GM12878 (cell line): ENCODE measurements around the gene HSPA4. TPM values are rescaled to one million over a fixed set of nuclear protein-coding genes. Genes with fewer than 3 reads are reported as not detected.

Experiments used
- ATAC-seq: fragments of 200-7000 bp; cut with Tn5 transposase; 3 replicates; pipeline ENCODE4 v1.9.1; 2020; ENCODE audit warnings: mild to moderate bottlenecking, moderate library complexity
- BruUV-seq: library from RNA; stranded (reverse); fragments of 400-500 nt; replicated peaks from 2 replicates; lab custom pipeline; 2021; lab: Mats Ljungman, UMichigan
- CTCF ChIA-PET: fragments of 300-600 bp; sonication (Branson Sonifier 250); formaldehyde crosslinking; extraction: SDS; loops from one replicate; lab custom pipeline; 2021; ENCODE audit warnings: inconsistent platforms; lab: Yijun Ruan, JAX
- POLR2A ChIA-PET: fragments of 350-600 bp; formaldehyde crosslinking; extraction: SDS; loops from one replicate; lab custom pipeline; 2021; ENCODE audit warnings: inconsistent platforms; lab: Charles Lee
- RAD21 ChIA-PET: fragments of 300-600 bp; sonication (Branson Sonifier 250); formaldehyde crosslinking; loops from one replicate; lab custom pipeline; 2023; ENCODE audit warnings: antibody characterized with exemption; ENCODE audit not compliant: unreplicated experiment; lab: Charles Lee
- SMC1A ChIA-PET: fragments of 300-600 bp; sonication (Branson Sonifier 250); formaldehyde crosslinking; loops from one replicate; lab custom pipeline; 2023; ENCODE audit not compliant: unreplicated experiment, uncharacterized antibody; lab: Charles Lee
- DNase-seq: peaks from one replicate; pipeline ENCODE4 v3.0.0-alpha.2; 2011; ENCODE audit warnings: low read depth, low spot score
- FAIRE-seq: peaks from 3 replicates; lab custom pipeline; 2011; peaks lifted over from hg19 to GRCh38; lab: Jason Lieb, UNC
- H2AFZ ChIP-seq: 2 replicates; pipeline ENCODE4 v1.6.0; 2011; ENCODE audit warnings: low read depth, low read length, control low read depth; ENCODE audit not compliant: control insufficient read depth
- H3K27ac ChIP-seq: 2 replicates; pipeline ENCODE4 v1.5.1; 2011; ENCODE audit warnings: control low read depth; ENCODE audit not compliant: control insufficient read depth, insufficient read depth
- H3K27me3 ChIP-seq, 2 experiments: replicated peaks in 1 of 2; 2 replicates each; pipeline versions ENCODE4 v1.6.0 to v1.6.1; 2011; ENCODE audit warnings: low read length in 1 of 2; ENCODE audit not compliant: control insufficient read depth in 2 of 2, insufficient read depth in 2 of 2
- H3K36me3 ChIP-seq, 2 experiments: 2 replicates each; pipeline ENCODE4 v1.5.1; 2011; ENCODE audit warnings: low read length in 1 of 2; ENCODE audit not compliant: control insufficient read depth in 2 of 2, insufficient read depth in 2 of 2
- H3K4me1 ChIP-seq: 2 replicates; pipeline ENCODE4 v1.6.1; 2011; ENCODE audit warnings: mild to moderate bottlenecking, low read length, moderate library complexity, mixed read lengths; ENCODE audit not compliant: control insufficient read depth, insufficient read depth
- H3K4me2 ChIP-seq: 2 replicates; pipeline ENCODE4 v1.6.0; 2011; ENCODE audit warnings: control low read depth; ENCODE audit not compliant: control insufficient read depth, insufficient read depth
- H3K4me3 ChIP-seq: fragments of 200-600 bp; sonication (generic); 2 replicates; pipeline ENCODE4 v1.5.1; 2016
- H3K79me2 ChIP-seq: 2 replicates; pipeline ENCODE4 v1.6.0; 2011; ENCODE audit warnings: low read length; ENCODE audit not compliant: control insufficient read depth, insufficient read depth
- H3K9ac ChIP-seq: 2 replicates; pipeline ENCODE4 v1.8.0; 2011; ENCODE audit warnings: low read length, control low read depth, mixed read lengths; ENCODE audit not compliant: control insufficient read depth, insufficient read depth
- H3K9me3 ChIP-seq: replicated peaks from 3 replicates; pipeline ENCODE4 v1.5.1; 2011; ENCODE audit warnings: mild to moderate bottlenecking, low read length; ENCODE audit not compliant: control insufficient read depth, insufficient read depth
- H4K20me1 ChIP-seq: 2 replicates; pipeline ENCODE4 v1.6.0; 2011; ENCODE audit not compliant: control insufficient read depth, insufficient read depth
- E4F1 ChIP-seq: fragments of 450-650 bp; IDR thresholded peaks from 2 replicates; pipeline ENCODE4 v1.6.1; 2018; ENCODE audit warnings: borderline replicate concordance, mild to moderate bottlenecking; ENCODE audit not compliant: partially characterized antibody
- FOS ChIP-seq: IDR thresholded peaks from 3 replicates; pipeline ENCODE4 v1.6.1; 2011; ENCODE audit warnings: borderline replicate concordance; ENCODE audit not compliant: insufficient read length; ENCODE audit errors: extremely low read depth
- MEF2B ChIP-seq: fragments of 450-650 bp; IDR thresholded peaks from 2 replicates; pipeline ENCODE4 v1.6.1; 2018; ENCODE audit warnings: mild to moderate bottlenecking, moderate library complexity; ENCODE audit not compliant: partially characterized antibody, poor library complexity, severe bottlenecking
- NR2C2 ChIP-seq: IDR thresholded peaks from 2 replicates; pipeline ENCODE4 v1.6.1; 2011; ENCODE audit warnings: borderline replicate concordance, low read depth; ENCODE audit not compliant: control insufficient read depth, insufficient read length
- RELB ChIP-seq: fragments of 450-650 bp; IDR thresholded peaks from 2 replicates; pipeline ENCODE4 v1.6.1; 2017; ENCODE audit warnings: low read depth, mild to moderate bottlenecking, moderate library complexity
- SKIL ChIP-seq: fragments of 450-650 bp; IDR thresholded peaks from 2 replicates; pipeline ENCODE4 v1.6.1; 2017; ENCODE audit warnings: mild to moderate bottlenecking, low read depth, inconsistent platforms; ENCODE audit not compliant: poor library complexity, severe bottlenecking
- SREBF1 ChIP-seq: IDR thresholded peaks from 2 replicates; pipeline ENCODE4 v1.6.1; 2012; ENCODE audit warnings: mild to moderate bottlenecking, low read length
- YY1 ChIP-seq: IDR thresholded peaks from 2 replicates; pipeline ENCODE4 v1.6.1; 2011; ENCODE audit warnings: low read depth, mild to moderate bottlenecking, low read length
- WGBS: methylation state at CpG from one replicate; pipeline ENCODE4 v1.1.6; 2016; ENCODE audit warnings: low lambda C conversion rate; ENCODE audit not compliant: insufficient replicate concordance, insufficient coverage; ENCODE audit errors: missing lambda C conversion rate; 5-methylcytosine and 5-hydroxymethylcytosine counted together
- in situ Hi-C: fragments of 300-500 bp; cut with MboI; formaldehyde crosslinking; loops from 9 replicates; pipeline ENCODE4 v1.14.3; 2018; ENCODE audit warnings: mixed read lengths
- intact Hi-C: fragments of 100-400 bp; cut with micrococcal nuclease; formaldehyde crosslinking; loops from one replicate; pipeline ENCODE4 v1.14.2; 2022; ENCODE audit not compliant: unreplicated experiment
- polyA plus RNA-seq, 11 experiments: library from polyadenylated mRNA; depleted of rRNA in 4 of 11; unstranded in 6 of 11; stranded (reverse) in 5 of 11; fragments of >200 nt; fragmentation: Nextera tagmentation in 4 of 11; fragmentation: Illumina TruSeq in 1 of 11; extraction: Ambion mirVana in 4 of 11; extraction: Trizol in 1 of 11; gene quantifications; 1 replicate in 1 of 11; 2 replicates in 10 of 11; pipeline versions ENCODE4 v1.2.1 to v1.2.3, GENCODE V29; 2011 to 2016; ENCODE audit warnings: inconsistent platforms in 2 of 11, missing spikeins in 2 of 11, low read depth in 1 of 11
- total RNA-seq, 4 experiments: library from RNA; depleted of rRNA in 3 of 4; stranded (reverse); fragments of >200 nt in 3 of 4; fragmentation: Illumina TruSeq in 1 of 4; extraction: Trizol in 1 of 4; gene quantifications; 2 replicates each; pipeline versions ENCODE4 v1.2.1 to v1.2.3, GENCODE V29; 2013 to 2021

HSPA4 gene
- total and polyA plus RNA-seq, 10 of the 15 experiments (the other 5 are each of a cell fraction or from before 2014, with no cell fraction given): 61.6 to 234 (median 116) TPM

DNA sequence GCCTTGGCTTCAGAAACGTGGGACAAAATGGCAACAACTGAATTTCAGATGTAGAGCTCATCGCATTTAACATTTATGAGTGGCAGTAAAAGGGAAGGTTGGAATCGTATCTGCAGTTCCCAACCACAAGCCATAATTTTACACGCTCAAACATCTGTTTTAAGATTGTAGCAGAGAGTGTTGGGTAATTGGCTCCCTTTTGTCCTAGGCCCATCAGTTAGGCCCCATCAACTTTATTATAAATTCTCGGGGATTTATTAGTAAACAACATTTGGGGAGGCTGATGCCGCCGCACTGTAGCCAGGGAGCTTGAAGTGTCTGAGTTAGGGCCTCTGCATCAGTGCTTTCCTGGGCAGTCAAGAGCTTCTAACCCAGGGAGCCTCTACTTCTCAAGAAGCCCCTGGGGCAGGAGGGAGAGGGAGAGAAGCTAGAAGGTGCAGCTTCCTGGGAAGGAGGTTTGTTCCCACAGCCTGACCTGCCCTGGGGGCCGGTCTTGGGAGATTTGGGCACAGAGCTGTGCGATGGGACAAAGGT, 66.2 kb downstream of the HSPA4 start:
- TF ChIP-seq RELB: no peak
- no peak for TF ChIP-seq YY1
- TF ChIP-seq FOS: no peak
- no peak for TF ChIP-seq SKIL
- no peak for TF ChIP-seq SREBF1
- no peak for TF ChIP-seq MEF2B
- no peak for TF ChIP-seq NR2C2
- TF ChIP-seq E4F1: no peak
- no peak overlapping the region for H3K27ac ChIP-seq
- H3K9me3 ChIP-seq: no peaks in the 10 kb centered on the region
- no peaks in the 10 kb centered on the region; the same call in 1 of the 2 replicates for H4K20me1 ChIP-seq
- BruUV-seq: no TSS peak
- no peak for DNase-seq
- in situ Hi-C loops (loop anchor here (10.0 kb wide), 1 partner anchor 747 kb away; no protein-coding TSS in a partner anchor), intact Hi-C loops (no loop called here)
- H3K4me1 ChIP-seq: peaks cover 3% of the 10 kb centered on the region; the same call in 1 of the 2 replicates
- H3K4me3 ChIP-seq: no peak overlapping the region
- ChIA-PET CTCF (interaction anchor here (1.9 kb wide), 1 partner anchor 170 kb away, joined by 5 read pairs; no protein-coding TSS in a partner anchor), RAD21 (interaction anchor here (0.8 to 1.2 kb wide), 2 partner anchors 25 to 119 kb away, joined by 3 read pairs; no protein-coding TSS in a partner anchor), POLR2A (no interaction called here), SMC1A (interaction anchor here (0.8 to 1.4 kb wide), 3 partner anchors 10 to 12 kb away, joined by 3 to 5 read pairs (median 3); no protein-coding TSS in a partner anchor)
- no peak overlapping the region for H3K9ac ChIP-seq
- no peaks in the 10 kb centered on the region for H3K27me3 ChIP-seq
- no peak for FAIRE-seq
- H2AFZ ChIP-seq: no peak overlapping the region
- ATAC-seq: no peak
- H3K79me2 ChIP-seq: no peaks in the 10 kb centered on the region
- H3K4me2 ChIP-seq: no peak overlapping the region
- WGBS: 69% methylated on average over 9 of the region's 9 CpGs
- no peaks in the 10 kb centered on the region for H3K36me3 ChIP-seq
